A549 (cell line): ENCODE measurements around the gene CTNNA3. TPM values are rescaled to one million over a fixed set of nuclear protein-coding genes. Genes with fewer than 3 reads are reported as not detected.
"Not testable (repeated sequence)": the region's sequence is repeated elsewhere in the genome, so short reads cannot be mapped to it uniquely, and the experiment has no call there.

Source experiments
- ATAC-seq, 2 experiments: fragments of 200-7000 bp in 1 of 2; fragments of >200 bp in 1 of 2; cut with Nextera tagmentation in 1 of 2; cut with Tn5 transposase in 1 of 2; 3 replicates each; pipeline versions ENCODE4 v1.8.0 to v1.9.1; 2018 to 2020; ENCODE audit warnings: mild to moderate bottlenecking in 1 of 2, moderate library complexity in 1 of 2
- CTCF ChIA-PET: fragments of 300-600 bp; sonication (Branson Sonifier 250); formaldehyde crosslinking; extraction: SDS; loops from one replicate; lab custom pipeline; 2021; ENCODE audit warnings: antibody characterized with exemption, inconsistent platforms; lab: Yijun Ruan, JAX
- POLR2A ChIA-PET: fragments of 350-600 bp; formaldehyde crosslinking; extraction: SDS; loops from one replicate; lab custom pipeline; 2021; ENCODE audit warnings: antibody characterized with exemption, inconsistent platforms; lab: Yijun Ruan, JAX
- DNase-seq, 2 experiments: peaks; one replicate each; pipeline versions ENCODE4 v3.0.0 to v3.0.0-alpha.2; 2011 to 2016; ENCODE audit warnings: low read depth in 1 of 2, low spot score in 1 of 2
- FAIRE-seq: peaks from 2 replicates; lab custom pipeline; 2011; peaks lifted over from hg19 to GRCh38; lab: Jason Lieb, UNC
- H3K27ac ChIP-seq, 2 experiments: fragments of >200 bp; sonication (Bioruptor Twin); formaldehyde crosslinking; 3 replicates each; pipeline ENCODE4 v1.5.1; 2016 to 2017
- H3K4me1 ChIP-seq: fragments of >200 bp; sonication (Bioruptor Twin); formaldehyde crosslinking; 3 replicates; pipeline ENCODE4 v1.6.1; 2016
- H3K4me2 ChIP-seq: fragments of >200 bp; sonication (Bioruptor Twin); formaldehyde crosslinking; 3 replicates; pipeline ENCODE4 v1.6.1; 2016
- H3K4me3 ChIP-seq: fragments of >200 bp; sonication (Bioruptor Twin); formaldehyde crosslinking; 3 replicates; pipeline ENCODE4 v1.5.1; 2016
- H3K9me3 ChIP-seq: fragments of >200 bp; sonication (Bioruptor Twin); formaldehyde crosslinking; 3 replicates; pipeline ENCODE4 v1.6.1; 2016
- CBX2 ChIP-seq: fragments of 200-600 bp; sonication (generic); IDR thresholded peaks from 2 replicates; pipeline ENCODE4 v1.6.1; 2016; ENCODE audit warnings: low read depth, mild to moderate bottlenecking, borderline replicate concordance
- CHD2 ChIP-seq: fragments of 150-350 bp; IDR thresholded peaks from 2 replicates; pipeline ENCODE4 v1.6.1; 2014; ENCODE audit warnings: low read length; ENCODE audit not compliant: partially characterized antibody
- EHF ChIP-seq: fragments of 250-450 bp; sonication (Bioruptor Pico); IDR thresholded peaks from 2 replicates; pipeline ENCODE4 v1.5.0; 2020; ENCODE audit warnings: mild to moderate bottlenecking
- ESRRA ChIP-seq: fragments of 150-350 bp; IDR thresholded peaks from 2 replicates; pipeline ENCODE4 v1.6.1; 2014; ENCODE audit warnings: mild to moderate bottlenecking, low read length, borderline replicate concordance
- FOSB ChIP-seq: fragments of 250-450 bp; sonication (Bioruptor Pico); IDR thresholded peaks from 2 replicates; pipeline ENCODE4 v1.5.0; 2020; ENCODE audit warnings: mild to moderate bottlenecking, moderate library complexity
- FOSL2 ChIP-seq, 2 experiments: fragments of 450-650 bp in 1 of 2; fragments of >200 bp in 1 of 2; sonication (Bioruptor Twin) in 1 of 2; formaldehyde crosslinking; IDR thresholded peaks; 2 replicates each; pipeline versions ENCODE4 v1.5.0 to v1.6.1; 2016 to 2020; ENCODE audit warnings: mild to moderate bottlenecking in 1 of 2, moderate library complexity in 1 of 2
- HDAC2 ChIP-seq: fragments of 200-600 bp; sonication (generic); IDR thresholded peaks from 2 replicates; pipeline ENCODE4 v1.6.1; 2016
- HOXA7 ChIP-seq: fragments of 250-450 bp; sonication (Bioruptor Pico); IDR thresholded peaks from 2 replicates; pipeline ENCODE4 v1.5.0; 2020; ENCODE audit warnings: mild to moderate bottlenecking, moderate library complexity
- HOXB13 ChIP-seq: fragments of 250-450 bp; sonication (Bioruptor Pico); IDR thresholded peaks from 2 replicates; pipeline ENCODE4 v1.5.0; 2020; ENCODE audit warnings: low read depth, mild to moderate bottlenecking, moderate library complexity
- JUNB ChIP-seq: fragments of >200 bp; sonication (Bioruptor Twin); formaldehyde crosslinking; IDR thresholded peaks from 2 replicates; pipeline ENCODE4 v1.6.1; 2016
- KDM1A ChIP-seq: fragments of 200-600 bp; sonication (generic); IDR thresholded peaks from 2 replicates; pipeline ENCODE4 v1.6.1; 2016; ENCODE audit warnings: low read depth, mild to moderate bottlenecking
- MAFK ChIP-seq: fragments of 450-650 bp; IDR thresholded peaks from 2 replicates; pipeline ENCODE4 v1.6.1; 2014; ENCODE audit not compliant: partially characterized antibody
- NR3C1 ChIP-seq: fragments of >200 bp; sonication (Bioruptor Twin); formaldehyde crosslinking; IDR thresholded peaks from 3 replicates; pipeline ENCODE4 v1.6.1; 2017
- PHF8 ChIP-seq: fragments of 200-600 bp; sonication (generic); IDR thresholded peaks from 2 replicates; pipeline ENCODE4 v1.6.1; 2016; ENCODE audit warnings: low read depth, mild to moderate bottlenecking, antibody characterized with exemption, moderate library complexity, borderline replicate concordance
- RCOR1 ChIP-seq: fragments of 150-350 bp; IDR thresholded peaks from 2 replicates; pipeline ENCODE4 v1.6.1; 2014; ENCODE audit warnings: antibody characterized with exemption, low read length, low read depth
- SREBF2 ChIP-seq: fragments of 450-650 bp; IDR thresholded peaks from 2 replicates; pipeline ENCODE4 v1.6.1; 2014; ENCODE audit warnings: mild to moderate bottlenecking, moderate library complexity
- TFCP2L1 ChIP-seq: fragments of 250-450 bp; sonication (Bioruptor Pico); IDR thresholded peaks from 2 replicates; pipeline ENCODE4 v1.5.0; 2021; ENCODE audit warnings: mild to moderate bottlenecking
- TP53 ChIP-seq: fragments of 250-450 bp; sonication (Bioruptor Pico); IDR thresholded peaks from 2 replicates; pipeline ENCODE4 v1.5.0; 2021; ENCODE audit warnings: mild to moderate bottlenecking, moderate library complexity
- ZC3H11A ChIP-seq: fragments of 450-650 bp; IDR thresholded peaks from 2 replicates; pipeline ENCODE4 v1.6.1; 2014; ENCODE audit warnings: antibody characterized with exemption, mild to moderate bottlenecking
- ZFP36 ChIP-seq: fragments of 450-650 bp; IDR thresholded peaks from 2 replicates; pipeline ENCODE4 v1.6.1; 2014; ENCODE audit warnings: borderline replicate concordance; ENCODE audit not compliant: partially characterized antibody
- ZNF302 ChIP-seq: fragments of 250-450 bp; sonication (Bioruptor Pico); IDR thresholded peaks from 2 replicates; pipeline ENCODE4 v1.9.0; 2021; ENCODE audit warnings: inconsistent platforms, mild to moderate bottlenecking, moderate library complexity
- WGBS: methylation state at CpG from one replicate; pipeline ENCODE4 v1.1.6; 2017; ENCODE audit errors: missing lambda C conversion rate; 5-methylcytosine and 5-hydroxymethylcytosine counted together
- polyA plus RNA-seq, 4 experiments: library from polyadenylated mRNA; depleted of rRNA in 3 of 4; stranded (reverse); fragments of >200 nt; fragmentation: RNase III in 1 of 4; extraction: RNeasy Plus Mini Kit Qiagen cat#74134 plus additional on column Dnase treatment in 1 of 4; gene quantifications; 2 replicates in 3 of 4; 3 replicates in 1 of 4; pipeline ENCODE4 v1.2.3, GENCODE V29; 2011 to 2017
- TF ChIP-seq, protein P1 (sequence below): IDR thresholded peaks from 2 replicates; pipeline ENCODE4 v1.6.1; 2012; ENCODE audit warnings: low read depth, borderline replicate concordance
- TF ChIP-seq, protein P2 (sequence below): fragments of >200 bp; sonication (Bioruptor Twin); formaldehyde crosslinking; IDR thresholded peaks from 3 replicates; pipeline ENCODE4 v1.6.1; 2016
- TF ChIP-seq, protein P3 (sequence below): fragments of 250-450 bp; sonication (Bioruptor Pico); IDR thresholded peaks from 2 replicates; pipeline ENCODE4 v1.5.0; 2021; ENCODE audit warnings: mild to moderate bottlenecking, moderate library complexity, borderline replicate concordance
- TF ChIP-seq, protein P4 (sequence below): IDR thresholded peaks from 2 replicates; pipeline ENCODE4 v1.6.1; 2012
- TF ChIP-seq, protein P5 (sequence below): fragments of >200 bp; sonication (Bioruptor Twin); formaldehyde crosslinking; IDR thresholded peaks from 3 replicates; pipeline ENCODE4 v1.5.1; 2016
- TF ChIP-seq, protein P6 (sequence below): fragments of >200 bp; sonication (Bioruptor Twin); formaldehyde crosslinking; IDR thresholded peaks from 2 replicates; pipeline ENCODE4 v1.6.1; 2016

CTNNA3 gene
- polyA plus RNA-seq, 2 of the 4 experiments (the other 2 are of a cell fraction), result not detected

DNA sequence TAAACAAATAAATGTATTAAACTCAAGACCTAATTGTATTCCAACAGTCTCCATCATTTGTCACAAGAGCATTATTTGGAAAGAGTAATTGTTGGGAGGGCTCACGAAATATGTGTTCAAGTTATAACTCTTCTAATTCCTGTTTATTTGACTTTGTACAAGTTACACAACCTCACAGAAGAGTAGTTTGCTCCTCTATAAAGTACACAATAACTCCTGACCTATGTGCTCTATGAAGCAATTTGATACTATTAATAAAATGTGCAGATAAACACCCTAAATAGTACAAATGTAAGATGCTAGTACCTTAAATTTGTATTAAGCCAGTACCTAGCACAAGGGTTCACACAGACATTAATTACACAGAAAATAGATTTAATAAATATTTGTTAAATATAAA lies 484.3 kb downstream of the CTNNA3 start:
- 0% methylated on average over 1 of the region's 1 CpG for WGBS
- Histone ChIP-seq H3K9me3 (no peaks in the 10 kb centered on the region), H3K27ac (no peak overlapping the region), H3K4me3 (no peak overlapping the region), H3K4me1 (no peaks in the 10 kb centered on the region), H3K4me2 (no peak overlapping the region)
- no peak for FAIRE-seq
- no peak for TF ChIP-seq ZFP36
- TF ChIP-seq, protein P1, sequence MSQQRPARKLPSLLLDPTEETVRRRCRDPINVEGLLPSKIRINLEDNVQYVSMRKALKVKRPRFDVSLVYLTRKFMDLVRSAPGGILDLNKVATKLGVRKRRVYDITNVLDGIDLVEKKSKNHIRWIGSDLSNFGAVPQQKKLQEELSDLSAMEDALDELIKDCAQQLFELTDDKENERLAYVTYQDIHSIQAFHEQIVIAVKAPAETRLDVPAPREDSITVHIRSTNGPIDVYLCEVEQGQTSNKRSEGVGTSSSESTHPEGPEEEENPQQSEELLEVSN, result no peak
- TF ChIP-seq EHF (CRISPR knock-in tag), result no peak
- TF ChIP-seq, protein P2, sequence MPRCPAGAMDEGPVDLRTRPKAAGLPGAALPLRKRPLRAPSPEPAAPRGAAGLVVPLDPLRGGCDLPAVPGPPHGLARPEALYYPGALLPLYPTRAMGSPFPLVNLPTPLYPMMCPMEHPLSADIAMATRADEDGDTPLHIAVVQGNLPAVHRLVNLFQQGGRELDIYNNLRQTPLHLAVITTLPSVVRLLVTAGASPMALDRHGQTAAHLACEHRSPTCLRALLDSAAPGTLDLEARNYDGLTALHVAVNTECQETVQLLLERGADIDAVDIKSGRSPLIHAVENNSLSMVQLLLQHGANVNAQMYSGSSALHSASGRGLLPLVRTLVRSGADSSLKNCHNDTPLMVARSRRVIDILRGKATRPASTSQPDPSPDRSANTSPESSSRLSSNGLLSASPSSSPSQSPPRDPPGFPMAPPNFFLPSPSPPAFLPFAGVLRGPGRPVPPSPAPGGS, result no peak
- no peak for TF ChIP-seq HDAC2
- no peak for TF ChIP-seq TP53
- TF ChIP-seq JUNB, result no peak
- TF ChIP-seq, protein P3, sequence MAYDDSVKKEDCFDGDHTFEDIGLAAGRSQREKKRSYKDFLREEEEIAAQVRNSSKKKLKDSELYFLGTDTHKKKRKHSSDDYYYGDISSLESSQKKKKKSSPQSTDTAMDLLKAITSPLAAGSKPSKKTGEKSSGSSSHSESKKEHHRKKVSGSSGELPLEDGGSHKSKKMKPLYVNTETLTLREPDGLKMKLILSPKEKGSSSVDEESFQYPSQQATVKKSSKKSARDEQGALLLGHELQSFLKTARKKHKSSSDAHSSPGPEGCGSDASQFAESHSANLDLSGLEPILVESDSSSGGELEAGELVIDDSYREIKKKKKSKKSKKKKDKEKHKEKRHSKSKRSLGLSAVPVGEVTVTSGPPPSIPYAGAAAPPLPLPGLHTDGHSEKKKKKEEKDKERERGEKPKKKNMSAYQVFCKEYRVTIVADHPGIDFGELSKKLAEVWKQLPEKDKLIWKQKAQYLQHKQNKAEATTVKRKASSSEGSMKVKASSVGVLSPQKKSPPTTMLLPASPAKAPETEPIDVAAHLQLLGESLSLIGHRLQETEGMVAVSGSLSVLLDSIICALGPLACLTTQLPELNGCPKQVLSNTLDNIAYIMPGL (CRISPR knock-in tag), result no peak
- TF ChIP-seq SREBF2, result no peak
- no peak for TF ChIP-seq PHF8
- TF ChIP-seq RCOR1, result no peak
- no peak for TF ChIP-seq CHD2
- no peak for TF ChIP-seq ESRRA
- no peak for TF ChIP-seq HOXA7 (CRISPR knock-in tag)
- TF ChIP-seq, protein P4, sequence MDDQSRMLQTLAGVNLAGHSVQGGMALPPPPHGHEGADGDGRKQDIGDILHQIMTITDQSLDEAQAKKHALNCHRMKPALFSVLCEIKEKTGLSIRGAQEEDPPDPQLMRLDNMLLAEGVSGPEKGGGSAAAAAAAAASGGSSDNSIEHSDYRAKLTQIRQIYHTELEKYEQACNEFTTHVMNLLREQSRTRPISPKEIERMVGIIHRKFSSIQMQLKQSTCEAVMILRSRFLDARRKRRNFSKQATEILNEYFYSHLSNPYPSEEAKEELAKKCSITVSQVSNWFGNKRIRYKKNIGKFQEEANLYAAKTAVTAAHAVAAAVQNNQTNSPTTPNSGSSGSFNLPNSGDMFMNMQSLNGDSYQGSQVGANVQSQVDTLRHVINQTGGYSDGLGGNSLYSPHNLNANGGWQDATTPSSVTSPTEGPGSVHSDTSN, result no peak
- no peak for TF ChIP-seq FOSL2 (IDR thresholded peaks at IDR 0.05)
- no peak for TF ChIP-seq FOSL2 (CRISPR knock-in tag; IDR thresholded peaks at IDR 0.05)
- TF ChIP-seq MAFK, result no peak
- no peak for TF ChIP-seq KDM1A
- ChIA-PET CTCF (interaction anchor here (0.6 kb wide), 1 partner anchor 26 kb away, joined by 3 read pairs; no protein-coding TSS in a partner anchor), POLR2A (no interaction called here)
- no peak for DNase-seq
- no peak for ATAC-seq

DNA sequence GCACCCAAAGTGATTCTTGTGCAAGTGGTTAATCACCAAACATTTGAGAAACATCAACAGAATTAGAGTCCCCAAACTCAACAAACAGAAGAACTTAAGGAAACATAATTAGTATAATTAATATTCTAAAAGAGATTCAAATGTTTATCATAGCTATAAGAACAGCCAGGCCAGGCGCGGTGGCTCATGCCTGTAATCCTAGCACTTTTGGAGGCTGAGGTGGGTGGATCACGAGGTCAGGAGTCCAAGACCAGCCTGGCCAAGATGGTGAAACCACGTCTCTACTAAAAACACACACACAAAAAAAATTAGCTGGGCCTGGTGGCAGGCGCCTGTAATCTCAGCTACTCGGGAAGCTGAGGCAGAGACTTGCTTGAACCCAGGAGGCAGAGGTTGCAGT lies 488.1 kb downstream of the CTNNA3 start:
- FAIRE-seq, H3K4me3 ChIP-seq, POLR2A ChIA-PET, H3K4me2 ChIP-seq, ATAC-seq, CTCF ChIA-PET, DNase-seq, H3K9me3 ChIP-seq, H3K4me1 ChIP-seq, H3K27ac ChIP-seq: not testable (repeated sequence)
- WGBS, result 26% methylated on average over 6 of the region's 6 CpGs

DNA sequence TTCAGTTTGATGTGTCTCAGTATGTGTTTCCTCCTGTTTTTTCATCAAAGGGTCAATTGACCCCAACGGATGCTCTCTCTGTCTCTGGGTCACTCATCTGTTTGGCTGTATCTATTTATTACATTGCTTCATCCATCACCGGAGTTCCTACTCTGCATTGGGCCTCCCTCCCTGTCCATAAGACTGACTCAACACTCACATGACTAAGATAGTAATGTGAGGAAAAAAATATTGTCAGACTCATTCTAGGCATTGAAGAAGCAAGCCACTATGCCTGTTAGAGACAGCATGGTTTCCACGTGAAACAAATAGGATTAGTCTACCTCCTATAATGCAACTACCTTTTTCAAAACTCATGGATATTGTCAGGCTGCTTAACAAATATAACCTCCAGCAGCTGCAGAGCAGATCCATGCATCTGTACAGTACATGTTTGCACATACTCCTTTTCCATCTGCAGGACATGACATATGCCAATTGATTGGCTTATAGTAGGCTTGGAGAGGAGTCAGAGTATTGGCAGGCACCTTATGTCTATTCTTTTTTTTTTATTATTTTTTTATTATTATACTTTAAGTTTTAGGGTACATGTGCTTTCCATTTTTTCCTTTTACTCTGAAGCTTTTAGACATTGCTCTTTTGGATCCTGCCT lies 495.0 kb downstream of the CTNNA3 start:
- TF ChIP-seq ZNF302 (CRISPR knock-in tag), result no peak
- TF ChIP-seq TFCP2L1 (CRISPR knock-in tag), result no peak
- TF ChIP-seq ZC3H11A, result no peak
- no peak for TF ChIP-seq SREBF2
- no peak for TF ChIP-seq FOSB (CRISPR knock-in tag)
- no peak for TF ChIP-seq CBX2
- TF ChIP-seq EHF (CRISPR knock-in tag), result no peak
- TF ChIP-seq, protein P5, sequence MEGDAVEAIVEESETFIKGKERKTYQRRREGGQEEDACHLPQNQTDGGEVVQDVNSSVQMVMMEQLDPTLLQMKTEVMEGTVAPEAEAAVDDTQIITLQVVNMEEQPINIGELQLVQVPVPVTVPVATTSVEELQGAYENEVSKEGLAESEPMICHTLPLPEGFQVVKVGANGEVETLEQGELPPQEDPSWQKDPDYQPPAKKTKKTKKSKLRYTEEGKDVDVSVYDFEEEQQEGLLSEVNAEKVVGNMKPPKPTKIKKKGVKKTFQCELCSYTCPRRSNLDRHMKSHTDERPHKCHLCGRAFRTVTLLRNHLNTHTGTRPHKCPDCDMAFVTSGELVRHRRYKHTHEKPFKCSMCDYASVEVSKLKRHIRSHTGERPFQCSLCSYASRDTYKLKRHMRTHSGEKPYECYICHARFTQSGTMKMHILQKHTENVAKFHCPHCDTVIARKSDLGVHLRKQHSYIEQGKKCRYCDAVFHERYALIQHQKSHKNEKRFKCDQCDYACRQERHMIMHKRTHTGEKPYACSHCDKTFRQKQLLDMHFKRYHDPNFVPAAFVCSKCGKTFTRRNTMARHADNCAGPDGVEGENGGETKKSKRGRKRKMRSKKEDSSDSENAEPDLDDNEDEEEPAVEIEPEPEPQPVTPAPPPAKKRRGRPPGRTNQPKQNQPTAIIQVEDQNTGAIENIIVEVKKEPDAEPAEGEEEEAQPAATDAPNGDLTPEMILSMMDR, result no peak
- no peak for TF ChIP-seq NR3C1
- TF ChIP-seq, protein P6, sequence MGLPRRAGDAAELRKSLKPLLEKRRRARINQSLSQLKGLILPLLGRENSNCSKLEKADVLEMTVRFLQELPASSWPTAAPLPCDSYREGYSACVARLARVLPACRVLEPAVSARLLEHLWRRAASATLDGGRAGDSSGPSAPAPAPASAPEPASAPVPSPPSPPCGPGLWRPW, result no peak
- TF ChIP-seq HOXB13 (CRISPR knock-in tag), result no peak
- TF ChIP-seq, all 56 proteins: peak for 0
- no peaks in the 10 kb centered on the region for H3K4me1 ChIP-seq
- 6% methylated on average over 3 of the region's 3 CpGs for WGBS
- H3K4me2 ChIP-seq, result no peak overlapping the region
- no peak for FAIRE-seq
- ChIA-PET CTCF (no interaction called here), POLR2A (no interaction called here)
- no peak overlapping the region for H3K4me3 ChIP-seq
- no peak for DNase-seq
- H3K9me3 ChIP-seq, result no peaks in the 10 kb centered on the region
- no peak overlapping the region for H3K27ac ChIP-seq
- no peak for ATAC-seq
